Esophagus mucosa (tissue), 1 donor: Measurements from ENCODE around the gene TBCC. TPM values are rescaled to one million over a fixed set of nuclear protein-coding genes. Genes with fewer than 3 reads are reported as not detected.

Experiments used
- total RNA-seq: library from RNA; stranded (reverse); gene quantifications from one replicate; pipeline ENCODE4 v1.2.4, GENCODE V29; 2023
- donor health status: DM: yes; HTN: yes; CAD: no.

Gene TBCC
- total RNA-seq, 1 donor from 2014 or later = 15.0 TPM

Other genes starting within 250 kb of the TBCC start
- gene UBR2, start 182.1 kb downstream of the TBCC start, total RNA-seq = 15.0 TPM
- 0.08 TPM for gene PRPH2, start 23.5 kb downstream of the TBCC start, total RNA-seq
- 6.1 TPM for gene BICRAL, start 35.9 kb upstream of the TBCC start, total RNA-seq
- 62.7 TPM for gene RPL7L1, start 133.5 kb upstream of the TBCC start, total RNA-seq
- not detected for gene PTCRA, start 169.9 kb upstream of the TBCC start, total RNA-seq
- 13.6 TPM for gene CNPY3, start 183.4 kb upstream of the TBCC start, total RNA-seq
- not detected for gene GNMT, start 214.7 kb upstream of the TBCC start, total RNA-seq
- gene PEX6, start 233.1 kb upstream of the TBCC start, total RNA-seq = 19.4 TPM
- gene PPP2R5D, start 238.5 kb upstream of the TBCC start, total RNA-seq = 21.2 TPM